ENCODE measurements around the gene DACH1.
A peak's percentile ranks its signal among the peaks of the same experiment; 100 is the strongest.
"Not testable (repeated sequence)": the region's sequence is repeated elsewhere in the genome, so short reads cannot be mapped to it uniquely, and the experiment has no call there.

DACH1 gene

DNA sequence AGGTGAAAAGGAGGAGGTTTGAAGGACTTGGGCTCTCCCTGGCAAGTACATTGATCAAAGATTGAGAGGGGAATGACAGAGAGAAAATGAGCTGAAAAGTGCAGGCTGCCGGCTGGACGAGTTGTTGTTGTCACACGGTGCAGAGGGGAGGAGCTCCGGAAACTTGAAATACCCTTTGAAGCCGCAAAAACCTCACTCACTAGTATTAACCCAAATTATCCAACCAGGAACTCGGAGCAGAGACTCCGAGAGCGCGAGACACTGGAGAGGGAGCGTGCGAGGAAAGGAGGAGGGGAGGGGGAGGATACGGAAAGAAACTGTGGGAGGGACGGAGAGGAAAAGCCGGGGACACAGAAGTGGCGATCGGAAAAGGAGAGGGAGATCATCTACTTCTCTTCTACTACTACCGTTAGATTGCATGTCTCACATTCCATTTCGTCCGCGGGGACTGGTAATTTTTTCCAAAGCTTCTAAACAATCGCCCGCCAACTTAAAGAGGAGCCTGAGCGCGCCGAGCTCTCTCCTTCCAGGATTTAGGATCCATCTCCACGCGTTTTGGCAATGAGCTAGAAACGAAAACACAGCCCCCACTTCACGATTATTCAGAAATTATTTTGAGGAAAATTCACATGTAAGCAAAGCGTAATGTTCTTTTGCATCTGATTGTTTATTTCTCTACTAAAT is at the start of gene DACH1:
Gene DACH1, minus strand, starts transcription at position 74 of the 684 bp plus-strand sequence.
- DNase-seq = peak; percentile 91

GRCh38 chr13:71913717-71914116 is 46.7 kb upstream of the DACH1 start:
- DNase-seq = no peak

GRCh38 chr13:71912524-71912923 is 45.5 kb upstream of the DACH1 start:
- DNase-seq = no peak

DNA sequence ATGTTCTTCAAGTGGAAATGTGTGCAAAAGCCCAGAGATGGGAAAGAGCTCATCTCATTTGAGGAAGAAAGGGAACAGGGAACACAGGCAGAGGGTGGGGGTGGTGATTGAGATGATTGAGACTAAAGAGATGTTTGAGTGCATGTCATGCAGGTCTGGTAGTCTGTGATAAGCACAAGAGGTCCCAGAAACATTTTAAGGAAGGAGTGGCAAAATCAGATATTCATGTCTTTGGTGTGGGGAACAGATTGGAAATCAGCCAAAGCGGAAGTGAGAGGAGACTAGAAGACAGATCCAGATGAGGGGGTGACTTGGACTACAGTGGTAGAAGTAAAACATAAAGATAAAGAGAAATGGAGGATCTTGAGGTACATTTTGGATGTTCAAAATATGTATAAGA is 39.4 kb upstream of the DACH1 start:
- no peak for DNase-seq

GRCh38 chr13:71902676-71903075 is 35.7 kb upstream of the DACH1 start:
- no peak for DNase-seq

- DNase-seq = not testable (repeated sequence)
Observed at GRCh38 chr13:71893506-71893905, 26.5 kb upstream of the DACH1 start.

DNA sequence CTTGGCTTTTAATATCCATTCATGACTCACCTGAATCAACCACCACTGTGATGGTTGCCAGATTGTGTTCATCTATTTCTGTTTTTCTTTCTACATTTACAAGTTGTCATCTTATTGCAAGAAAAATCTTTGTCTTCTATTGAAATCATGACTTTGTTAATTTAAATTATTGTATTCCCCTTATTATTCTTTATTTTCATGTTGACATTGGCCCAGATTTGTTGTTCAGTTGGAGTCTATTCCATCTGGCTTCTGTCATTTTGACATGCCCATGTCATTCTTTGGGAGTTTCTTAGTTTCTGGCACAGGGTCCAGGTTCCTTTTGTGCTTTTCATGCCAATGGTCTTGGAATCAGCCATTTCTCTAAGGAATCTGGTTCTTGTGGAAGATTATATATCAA is 19.9 kb upstream of the DACH1 start:
- no peak for DNase-seq

DNA sequence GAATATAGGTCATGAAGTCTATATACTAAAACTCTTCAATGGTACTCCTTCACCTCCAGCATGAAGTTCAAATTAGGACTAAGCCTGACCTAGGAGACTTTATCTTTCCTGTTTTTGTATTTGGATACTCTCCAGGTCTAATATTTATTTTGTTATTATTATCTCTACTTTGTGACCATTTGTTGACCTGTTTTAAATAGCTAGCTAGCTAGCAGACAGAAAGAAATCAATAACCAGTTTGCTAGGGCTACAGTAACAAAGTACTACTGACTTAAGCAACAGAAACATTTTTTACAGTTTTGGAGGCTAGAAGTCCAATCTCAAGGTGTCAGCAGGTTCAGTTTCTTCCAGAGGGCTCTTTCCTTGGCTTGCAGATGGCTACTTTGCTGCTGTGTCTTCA is 15.1 kb upstream of the DACH1 start:
- no peak for DNase-seq

GRCh38 chr13:71880753-71881541 is 13.9 kb upstream of the DACH1 start:
- no peak for DNase-seq

DNA sequence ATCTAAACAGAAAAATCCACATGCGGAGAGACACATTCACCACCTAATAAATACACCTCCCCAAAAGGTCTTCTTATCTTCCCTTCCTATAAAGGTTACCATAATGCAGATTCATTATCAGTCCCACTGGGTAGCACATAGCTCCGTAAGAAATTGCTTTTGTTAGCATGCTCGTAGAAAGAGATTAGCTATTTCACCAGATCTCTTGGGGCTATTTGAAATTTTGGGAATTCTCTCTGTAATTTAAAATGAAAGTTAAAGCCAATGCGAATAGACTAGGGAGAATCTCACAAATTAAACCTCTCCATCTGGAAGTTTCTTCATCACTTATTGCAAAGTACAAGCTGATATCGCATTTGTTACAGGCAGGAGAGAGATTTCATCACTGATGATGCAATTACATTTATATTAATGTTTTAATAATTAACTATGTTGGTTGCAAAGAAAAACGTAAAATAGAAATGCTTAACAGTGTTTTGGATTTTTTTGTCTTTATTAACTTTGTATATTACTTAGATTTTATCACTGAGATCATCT is 12.9 kb upstream of the DACH1 start:
- no peak for DNase-seq

- peak; percentile 82 for DNase-seq
Observed at GRCh38 chr13:71879129-71879535, 12.1 kb upstream of the DACH1 start.

DNA sequence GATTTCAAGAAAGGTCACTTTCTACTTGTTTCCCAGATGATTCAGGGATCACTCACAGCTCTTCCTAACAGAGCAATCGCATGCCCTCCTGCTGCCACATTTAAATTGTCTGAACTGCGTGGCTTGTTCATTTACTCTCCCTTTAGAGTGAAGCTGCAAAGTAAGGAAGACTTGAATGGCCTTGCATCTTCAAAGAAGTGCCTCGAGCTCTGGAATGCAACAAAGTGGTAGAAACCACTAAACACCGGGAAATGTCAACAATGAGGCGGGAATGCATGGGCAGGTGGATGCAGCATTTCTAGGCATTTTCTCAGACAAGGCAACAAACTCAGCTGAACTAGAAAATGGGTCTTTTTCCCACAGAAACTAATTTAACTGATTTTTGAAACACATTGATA is 10.3 kb upstream of the DACH1 start:
- no peak for DNase-seq

GRCh38 chr13:71876648-71877255 is 9.7 kb upstream of the DACH1 start:
- DNase-seq = no peak

DNA sequence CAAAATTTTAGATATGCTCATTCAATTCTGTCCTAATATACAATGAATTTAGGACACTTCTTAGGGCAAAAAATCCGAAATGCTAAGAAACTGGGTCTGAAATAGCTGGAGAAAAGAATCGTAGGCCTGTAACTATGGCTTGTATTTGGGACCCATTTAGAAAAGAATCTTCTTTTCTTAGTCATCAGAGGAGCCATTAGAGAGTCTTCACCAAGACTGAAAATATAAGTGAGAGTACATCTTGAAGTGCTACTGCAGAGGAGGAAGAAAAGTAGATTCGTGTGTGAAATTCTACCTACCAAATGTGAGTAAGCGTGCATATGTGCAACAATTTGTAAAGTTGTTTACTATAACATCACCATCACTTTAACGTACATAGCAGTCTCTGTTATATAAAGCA is 8.8 kb upstream of the DACH1 start:
- no peak for DNase-seq

GRCh38 chr13:71874458-71874857 is 7.5 kb upstream of the DACH1 start:
- peak; percentile 50 for DNase-seq

DNA sequence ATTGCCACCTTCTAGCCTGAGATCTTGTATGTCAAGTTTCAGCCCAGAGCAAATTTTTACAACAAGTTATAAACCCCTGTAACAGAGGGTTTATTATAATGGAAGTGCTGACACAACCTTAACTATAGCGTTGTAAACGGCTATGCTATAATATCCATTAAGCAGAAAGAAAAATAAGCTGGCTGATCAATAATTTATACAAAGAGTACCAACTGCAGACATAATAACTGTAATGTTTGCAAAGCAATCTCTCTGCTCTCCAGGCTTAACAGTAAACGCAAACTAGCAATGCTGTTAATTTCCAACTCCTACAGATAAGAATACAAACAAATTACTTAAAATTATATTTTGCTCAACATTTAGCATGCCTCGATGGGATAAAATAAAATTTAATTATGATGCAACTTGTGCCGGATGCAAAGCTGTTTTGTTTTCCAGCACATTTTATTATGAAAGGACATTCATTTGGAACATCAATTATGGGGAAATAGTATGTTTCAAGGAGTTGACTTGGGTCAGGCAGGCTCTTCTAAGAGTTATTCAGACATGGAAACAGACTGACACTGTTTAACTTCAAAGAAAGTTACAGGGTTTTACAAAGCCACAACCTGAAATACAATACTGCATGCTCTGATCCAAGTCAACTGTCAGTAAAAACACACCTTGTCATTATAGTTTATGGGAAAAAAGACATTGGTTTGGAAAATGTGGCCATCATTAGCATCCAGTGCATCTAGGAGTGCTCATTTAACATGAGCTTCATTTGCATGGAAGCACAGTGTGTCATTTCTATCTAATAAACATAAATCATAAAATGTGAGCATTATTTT is 6.6 kb upstream of the DACH1 start:
- DNase-seq = peak; percentile 96

GRCh38 chr13:71871844-71872243 is 4.8 kb upstream of the DACH1 start:
- peak; percentile 78 for DNase-seq

DNA sequence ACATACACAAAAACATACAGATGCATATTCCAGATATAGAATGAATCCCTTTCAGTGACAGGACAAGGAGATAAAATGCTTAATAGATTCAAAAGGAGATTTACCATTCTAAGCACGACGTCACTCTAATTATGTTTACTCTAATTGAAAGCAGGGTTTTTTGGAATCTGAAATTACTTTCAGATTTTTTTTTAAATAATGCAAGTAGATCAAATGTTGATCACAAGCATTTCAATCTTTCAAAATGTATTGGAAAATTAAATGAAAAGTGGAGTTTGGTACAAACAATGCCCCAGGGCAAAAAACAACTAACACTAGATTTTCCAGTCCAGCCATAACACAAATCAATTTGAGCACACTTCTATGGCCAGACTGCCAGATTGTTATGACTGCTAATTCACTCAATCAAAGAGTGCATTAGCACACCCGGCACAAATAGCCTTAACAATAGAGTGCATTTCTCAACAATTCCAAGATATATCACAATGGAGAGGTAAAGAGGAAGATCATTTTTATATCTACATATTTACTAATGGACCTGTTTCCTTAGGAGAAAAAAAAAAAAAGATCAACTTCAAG is 4.3 kb upstream of the DACH1 start:
- DNase-seq = peak; percentile 87

DNA sequence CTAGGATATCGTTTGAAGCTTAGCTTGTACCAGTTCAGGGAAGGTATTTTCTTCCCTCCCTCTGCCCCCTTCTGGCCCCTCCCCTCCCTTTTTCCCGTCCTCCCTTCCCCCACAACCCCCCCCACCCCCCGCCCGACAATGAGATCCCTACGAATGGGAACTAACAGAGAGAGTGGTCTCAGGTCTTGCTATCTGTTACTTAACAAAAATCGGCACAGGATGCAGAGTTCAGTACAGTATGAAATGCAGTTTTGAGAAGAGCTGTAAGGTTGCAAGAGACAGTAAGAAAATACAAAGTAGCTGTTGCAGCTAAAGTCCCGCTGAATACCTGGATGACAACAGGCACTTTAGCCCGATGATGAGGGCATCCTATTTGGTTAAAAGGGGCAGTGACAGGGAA is 3.1 kb upstream of the DACH1 start:
- peak; percentile 62 for DNase-seq

- no peak for DNase-seq
Observed at GRCh38 chr13:71869274-71869673, 2.3 kb upstream of the DACH1 start.

GRCh38 chr13:71866335-71867130 is 471 bp downstream of the DACH1 start:
- DNase-seq = no peak

Data from NCI-H748 treated with DMSO at 0.1 percent for 48 hours (cell line).